Measurements from ENCODE around the gene SLC16A12.

The SLC16A12 gene

GRCh38 chr10:89425000-89425399, 110.4 kb downstream of the SLC16A12 start:
- no peak for DNase-seq
- Histone ChIP-seq H3K4me3 (ENCODE audit: low read depth, low read length) (no peak overlapping the region), H3K9me3 (no peaks in the 10 kb centered on the region), H3K36me3 (peaks cover 9% of the 10 kb centered on the region), H3K27me3 (no peaks in the 10 kb centered on the region), H3K4me1 (no peaks in the 10 kb centered on the region)
- TF ChIP-seq CTCF (IDR thresholded peaks at IDR 0.05; ENCODE audit: low read depth, low read length): no peak

- Histone ChIP-seq H3K4me1 (no peaks in the 10 kb centered on the region), H3K27me3 (no peaks in the 10 kb centered on the region), H3K4me3 (ENCODE audit: low read depth, low read length) (no peak overlapping the region), H3K36me3 (peaks cover 20% of the 10 kb centered on the region), H3K9me3 (no peaks in the 10 kb centered on the region)
- TF ChIP-seq CTCF (IDR thresholded peaks at IDR 0.05; ENCODE audit: low read depth, low read length): no peak
- DNase-seq: no peak
These were observed 114.3 kb downstream of the SLC16A12 start for GRCh38 chr10:89421018-89421476.

- peak; percentile 57 for TF ChIP-seq CTCF (IDR thresholded peaks at IDR 0.05; ENCODE audit: low read depth, low read length)
- DNase-seq: no peak
- peak overlapping the region; percentile 12; the same call in 1 of the 2 replicates for H3K4me3 ChIP-seq (ENCODE audit: low read depth, low read length)
- peaks cover 20% of the 10 kb centered on the region for H3K36me3 ChIP-seq
- no peaks in the 10 kb centered on the region for H3K4me1 ChIP-seq
- H3K27me3 ChIP-seq: no peaks in the 10 kb centered on the region
- no peaks in the 10 kb centered on the region for H3K9me3 ChIP-seq
These were observed 115.8 kb downstream of the SLC16A12 start for GRCh38 chr10:89419548-89419947.

GRCh38 chr10:89416465-89416864, 118.9 kb downstream of the SLC16A12 start:
- H3K4me1 ChIP-seq: no peaks in the 10 kb centered on the region
- no peak for TF ChIP-seq CTCF (IDR thresholded peaks at IDR 0.05; ENCODE audit: low read depth, low read length)
- DNase-seq: no peak
- H3K4me3 ChIP-seq (ENCODE audit: low read depth, low read length): no peak overlapping the region
- H3K9me3 ChIP-seq: no peaks in the 10 kb centered on the region
- peaks cover 18% of the 10 kb centered on the region for H3K36me3 ChIP-seq
- no peaks in the 10 kb centered on the region for H3K27me3 ChIP-seq

- Histone ChIP-seq H3K27me3 (no peaks in the 10 kb centered on the region), H3K4me1 (no peaks in the 10 kb centered on the region), H3K9me3 (no peaks in the 10 kb centered on the region), H3K36me3 (peaks cover 11% of the 10 kb centered on the region; the same call in 1 of the 2 replicates), H3K4me3 (ENCODE audit: low read depth, low read length) (peak overlapping the region; percentile 75)
- no peak for TF ChIP-seq CTCF (IDR thresholded peaks at IDR 0.05; ENCODE audit: low read depth, low read length)
- peak; percentile 51 for DNase-seq
These were observed 120.2 kb downstream of the SLC16A12 start for GRCh38 chr10:89414879-89415821.
